ENCODE data around the gene CHCHD10.

Gene CHCHD10

DNA sequence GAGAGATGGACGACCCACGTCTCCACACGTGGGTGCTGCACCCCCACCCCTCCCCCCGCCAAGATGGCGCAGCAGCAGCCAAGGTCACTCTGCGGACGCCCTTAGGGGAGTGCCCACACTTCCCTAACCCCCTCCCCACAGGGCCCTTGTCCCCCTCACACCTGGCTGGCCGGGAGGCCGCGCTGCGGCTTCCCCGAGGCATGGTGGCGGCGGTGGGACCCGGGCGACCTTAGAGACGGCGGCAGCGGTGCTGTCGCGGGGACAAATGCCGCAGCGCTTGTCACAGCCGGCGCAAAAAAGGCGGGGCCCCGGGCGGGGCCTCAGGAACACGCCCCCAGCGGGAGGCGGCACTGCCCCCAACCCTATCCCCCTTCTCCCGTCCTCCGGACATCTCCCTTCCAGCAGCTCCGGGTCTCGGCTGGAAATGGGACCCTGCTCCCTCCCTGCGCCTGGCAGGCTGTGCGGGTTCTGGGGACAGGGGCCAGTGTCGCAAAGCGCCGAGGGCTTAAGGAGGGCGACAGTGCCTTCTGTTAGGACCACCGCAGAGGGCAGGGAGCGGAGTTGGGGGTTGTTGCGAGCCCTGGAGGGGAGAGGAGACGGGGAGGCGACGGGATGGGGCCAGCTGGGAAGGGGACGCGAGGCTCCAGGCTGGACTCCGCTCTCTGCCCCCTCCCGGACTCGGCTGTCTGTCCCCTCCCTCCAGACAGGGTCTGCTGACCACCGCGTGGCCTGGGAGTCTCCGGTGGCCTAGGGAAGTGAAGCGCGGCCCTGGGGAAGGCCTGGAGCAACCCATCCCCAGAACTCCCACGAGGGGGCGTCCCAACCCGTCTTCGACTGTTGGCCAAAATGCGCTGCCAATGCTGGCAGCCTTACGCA lies at the start of gene CHCHD10:
CHCHD10 (minus strand) TSS at position 300 of the 876 bp plus-strand sequence; CDS start at position 202, 98 bp downstream.
- peak; percentile 86 for DNase-seq

- no peak for DNase-seq
These were observed 49.4 kb upstream of the CHCHD10 start for GRCh38 chr22:23817146-23817545.

DNA sequence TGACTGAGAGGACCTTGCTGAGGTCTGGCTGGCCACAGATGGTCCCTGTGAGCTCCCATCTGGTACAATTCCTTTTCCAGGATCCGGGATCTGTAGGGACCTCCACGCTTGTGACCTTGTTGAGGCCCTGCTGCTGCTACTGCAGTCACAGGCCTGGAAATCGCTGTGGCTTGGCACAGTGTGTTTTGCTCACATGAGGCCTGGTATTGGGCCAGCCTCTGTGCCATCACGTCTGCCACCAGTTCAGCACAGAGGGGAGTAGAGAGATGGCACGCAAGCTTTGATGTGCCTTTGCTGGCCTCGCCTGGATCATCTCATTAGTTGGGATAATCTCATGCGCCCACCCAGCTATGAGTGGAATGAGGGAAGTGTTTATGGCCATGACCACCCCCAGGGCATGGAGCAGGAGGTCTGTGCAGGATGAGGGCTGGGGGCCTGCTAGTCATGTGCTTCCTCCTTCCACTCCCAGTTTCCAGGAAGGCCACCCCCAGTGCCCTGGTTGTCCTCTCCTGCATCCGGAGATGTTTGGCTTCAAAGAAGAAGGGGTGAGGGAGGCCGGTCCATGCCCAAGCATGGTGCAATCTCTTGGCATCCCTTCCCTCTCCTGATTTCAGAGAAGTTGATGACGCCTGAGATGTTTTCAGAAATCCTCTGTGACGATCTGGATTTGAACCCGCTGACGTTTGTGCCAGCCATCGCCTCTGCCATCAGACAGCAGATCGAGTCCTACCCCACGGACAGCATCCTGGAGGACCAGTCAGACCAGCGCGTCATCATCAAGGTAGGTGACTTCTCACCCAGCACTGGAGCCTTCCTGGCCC lies 48.6 kb upstream of the CHCHD10 start:
- no peak for DNase-seq

- no peak for DNase-seq
These were observed 47.9 kb upstream of the CHCHD10 start for GRCh38 chr22:23815541-23816155.

DNA sequence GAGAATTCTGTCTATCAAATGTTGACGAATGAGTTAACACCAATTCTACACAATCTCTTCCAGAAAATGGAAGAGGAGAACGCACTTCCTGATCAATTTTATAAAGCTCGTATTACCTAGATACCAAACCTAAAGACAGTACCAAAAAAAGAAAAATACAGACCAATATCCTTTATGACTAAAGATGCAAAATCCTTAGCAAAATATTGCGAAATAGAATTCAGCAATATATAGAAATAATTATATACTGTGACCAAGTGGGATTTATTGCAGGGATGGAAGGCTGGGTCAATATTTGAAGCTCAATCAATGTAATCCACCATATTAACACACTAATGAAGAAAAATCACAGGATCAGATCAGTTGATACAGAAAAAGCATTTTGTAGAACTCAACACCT lies 44.6 kb upstream of the CHCHD10 start:
- no peak for DNase-seq

- no peak for DNase-seq
These were observed 39.1 kb upstream of the CHCHD10 start for GRCh38 chr22:23806837-23807236.

DNA sequence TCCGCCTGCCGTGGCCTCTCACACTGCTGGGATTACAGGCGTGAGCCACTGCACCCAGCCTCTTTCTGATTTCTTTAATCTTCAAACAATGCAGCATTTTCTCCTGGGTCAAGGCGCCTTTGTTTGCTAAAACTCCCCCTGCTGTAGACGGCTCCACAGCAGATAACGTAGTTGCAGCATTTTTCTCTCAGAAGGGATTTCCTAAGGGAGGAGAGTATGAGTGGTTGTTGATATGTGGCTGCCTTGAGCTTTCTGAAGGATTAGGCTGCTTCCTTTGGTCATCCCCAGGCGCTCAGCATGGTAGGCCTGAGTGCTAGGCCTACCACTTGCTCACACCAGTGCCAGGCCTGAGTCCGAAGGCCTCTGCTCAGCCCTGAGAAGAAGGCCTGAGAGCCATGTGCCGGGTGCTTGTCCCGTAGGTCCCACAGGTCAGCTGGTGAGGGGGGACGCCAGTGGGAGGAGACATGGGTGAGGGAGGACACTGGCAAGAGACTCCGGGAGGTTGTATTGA lies 37.1 kb upstream of the CHCHD10 start:
- no peak for DNase-seq

- no peak for DNase-seq
These were observed 35.4 kb upstream of the CHCHD10 start for GRCh38 chr22:23803001-23803819.

GRCh38 chr22:23801886-23802377 lies 34.2 kb upstream of the CHCHD10 start:
- DNase-seq = no peak

GRCh38 chr22:23801238-23801821 lies 33.6 kb upstream of the CHCHD10 start:
- no peak for DNase-seq

- DNase-seq = no peak
These were observed 32.8 kb upstream of the CHCHD10 start for GRCh38 chr22:23800297-23801237.

- no peak for DNase-seq
These were observed 28.7 kb upstream of the CHCHD10 start for GRCh38 chr22:23796461-23796860.

- DNase-seq = no peak
These were observed 25.6 kb upstream of the CHCHD10 start for GRCh38 chr22:23793326-23793725.

- DNase-seq = no peak
These were observed 24.2 kb upstream of the CHCHD10 start for GRCh38 chr22:23791738-23792645.

GRCh38 chr22:23790819-23791737 lies 23.3 kb upstream of the CHCHD10 start:
- DNase-seq = no peak

GRCh38 chr22:23789638-23790037 lies 21.9 kb upstream of the CHCHD10 start:
- DNase-seq = no peak

GRCh38 chr22:23789121-23789520 lies 21.3 kb upstream of the CHCHD10 start:
- no peak for DNase-seq

DNA sequence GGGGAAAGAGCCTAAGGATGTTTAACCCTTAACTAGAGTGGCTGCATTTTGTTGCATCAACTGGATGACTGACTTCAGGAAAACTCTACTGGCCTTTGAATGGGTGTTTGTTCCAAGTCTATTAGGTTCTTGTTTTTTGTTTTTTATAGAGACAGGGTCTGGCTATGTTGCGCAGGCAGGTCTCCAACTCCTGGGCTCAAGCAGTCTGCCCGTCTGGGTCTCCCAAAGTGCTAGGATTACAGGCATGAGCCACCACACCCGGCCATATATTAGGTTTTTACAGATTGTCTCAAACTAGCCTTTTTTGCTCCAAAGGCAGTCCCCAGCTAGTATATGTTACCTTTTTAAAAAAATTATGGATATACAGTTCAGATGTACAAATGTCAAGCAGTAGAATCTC lies 20.1 kb upstream of the CHCHD10 start:
- no peak for DNase-seq

DNA sequence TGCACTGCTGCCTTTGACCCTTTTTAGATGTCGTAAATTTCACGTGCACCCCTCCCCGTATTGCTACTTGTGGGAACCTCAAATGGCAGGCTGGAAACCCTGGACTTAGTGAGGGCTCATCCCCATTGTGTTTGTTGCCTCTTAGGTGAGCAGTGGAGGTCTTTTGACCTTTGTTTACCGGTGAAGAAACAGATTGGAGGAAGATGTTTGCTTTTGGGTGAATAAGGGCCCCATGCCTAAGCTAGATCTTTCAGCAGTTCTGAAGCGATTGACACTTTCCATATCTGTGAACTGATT lies 19.8 kb upstream of the CHCHD10 start:
- no peak for DNase-seq
